ENCODE measurements around the gene TIGD7.

DNA sequence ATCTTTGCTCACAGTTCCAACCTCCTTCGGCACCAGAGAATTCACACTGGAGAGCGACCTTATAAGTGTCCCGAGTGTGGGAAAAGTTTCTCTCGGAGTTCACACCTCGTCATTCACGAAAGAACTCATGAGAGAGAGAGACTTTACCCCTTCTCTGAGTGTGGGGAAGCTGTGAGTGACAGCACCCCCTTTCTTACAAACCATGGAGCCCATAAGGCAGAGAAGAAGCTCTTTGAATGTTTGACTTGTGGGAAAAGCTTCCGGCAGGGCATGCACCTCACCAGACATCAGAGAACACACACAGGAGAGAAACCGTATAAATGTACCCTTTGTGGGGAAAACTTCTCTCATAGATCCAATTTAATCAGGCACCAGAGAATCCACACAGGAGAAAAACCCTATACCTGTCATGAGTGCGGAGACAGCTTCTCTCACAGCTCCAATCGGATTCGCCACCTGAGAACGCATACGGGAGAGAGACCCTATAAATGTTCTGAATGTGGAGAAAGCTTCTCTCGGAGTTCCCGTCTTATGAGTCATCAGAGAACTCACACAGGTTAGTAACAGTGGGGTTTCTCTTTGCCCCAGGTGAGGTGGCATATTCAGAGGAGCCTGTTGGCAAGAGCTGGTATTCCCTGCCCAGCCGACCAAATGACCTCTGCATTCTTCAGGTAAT, 15.1 kb downstream of the TIGD7 start:
- TF ChIP-seq, protein P1, sequence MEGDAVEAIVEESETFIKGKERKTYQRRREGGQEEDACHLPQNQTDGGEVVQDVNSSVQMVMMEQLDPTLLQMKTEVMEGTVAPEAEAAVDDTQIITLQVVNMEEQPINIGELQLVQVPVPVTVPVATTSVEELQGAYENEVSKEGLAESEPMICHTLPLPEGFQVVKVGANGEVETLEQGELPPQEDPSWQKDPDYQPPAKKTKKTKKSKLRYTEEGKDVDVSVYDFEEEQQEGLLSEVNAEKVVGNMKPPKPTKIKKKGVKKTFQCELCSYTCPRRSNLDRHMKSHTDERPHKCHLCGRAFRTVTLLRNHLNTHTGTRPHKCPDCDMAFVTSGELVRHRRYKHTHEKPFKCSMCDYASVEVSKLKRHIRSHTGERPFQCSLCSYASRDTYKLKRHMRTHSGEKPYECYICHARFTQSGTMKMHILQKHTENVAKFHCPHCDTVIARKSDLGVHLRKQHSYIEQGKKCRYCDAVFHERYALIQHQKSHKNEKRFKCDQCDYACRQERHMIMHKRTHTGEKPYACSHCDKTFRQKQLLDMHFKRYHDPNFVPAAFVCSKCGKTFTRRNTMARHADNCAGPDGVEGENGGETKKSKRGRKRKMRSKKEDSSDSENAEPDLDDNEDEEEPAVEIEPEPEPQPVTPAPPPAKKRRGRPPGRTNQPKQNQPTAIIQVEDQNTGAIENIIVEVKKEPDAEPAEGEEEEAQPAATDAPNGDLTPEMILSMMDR (IDR thresholded peaks at IDR 0.05) = no peak
- TF ChIP-seq POLR2A (IDR thresholded peaks at IDR 0.05) = no peak

All from tibial nerve (tissue), 3 donors.